ENCODE data around the gene ULK4. TPM values are rescaled to one million over a fixed set of nuclear protein-coding genes. Genes with fewer than 3 reads are reported as not detected.

ULK4 gene
- total RNA-seq, 1 experiment from 2014 or later: 8.7 TPM

- Histone ChIP-seq H2AFZ (no peak overlapping the region), H4K20me1 (ENCODE audit: insufficient read depth) (no peaks in the 10 kb centered on the region), H3K36me3 (ENCODE audit: low read depth) (no peaks in the 10 kb centered on the region), H3K4me2 (no peak overlapping the region), H3K79me2 (ENCODE audit: low read depth) (no peaks in the 10 kb centered on the region), H3K27me3 (ENCODE audit: insufficient read depth, low read depth) (no peaks in the 10 kb centered on the region), H3K4me3 (no peak overlapping the region), H3K9me2 (ENCODE audit: insufficient read depth) (no peaks in the 10 kb centered on the region), H3F3A (ENCODE audit: insufficient read depth, low read depth) (no peaks in the 10 kb centered on the region), H3K9me3 (ENCODE audit: insufficient read depth, low read depth) (no peaks in the 10 kb centered on the region), H3K4me1 (replicated peaks; ENCODE audit: insufficient read depth) (no peaks in the 10 kb centered on the region), H3K27ac (no peak overlapping the region)
- intact Hi-C loops (cut with micrococcal nuclease; ENCODE audit: unreplicated experiment): no loop called here
- BruUV-seq (replicated peaks): no TSS peak
- ChIA-PET POLR2A (ENCODE audit: unreplicated experiment) (no interaction called here), CTCF (no interaction called here)
- no peak for TF ChIP-seq CTCF (conservative IDR thresholded peaks at IDR 0.05)
- no peak for TF ChIP-seq EZH2 (IDR thresholded peaks at IDR 0.05; ENCODE audit: low read depth)
- DNase-seq: no peak
These were observed 436.4 kb downstream of the ULK4 start for GRCh38 chr3:41525303-41526064.

GRCh38 chr3:41523897-41524296, 438.0 kb downstream of the ULK4 start:
- Histone ChIP-seq H3K9me2 (ENCODE audit: insufficient read depth) (no peaks in the 10 kb centered on the region), H4K20me1 (ENCODE audit: insufficient read depth) (no peaks in the 10 kb centered on the region), H3K27ac (no peak overlapping the region), H3K27me3 (ENCODE audit: insufficient read depth, low read depth) (no peaks in the 10 kb centered on the region), H3K4me1 (replicated peaks; ENCODE audit: insufficient read depth) (no peaks in the 10 kb centered on the region), H3F3A (ENCODE audit: insufficient read depth, low read depth) (no peaks in the 10 kb centered on the region), H3K4me3 (no peak overlapping the region), H2AFZ (no peak overlapping the region), H3K9me3 (ENCODE audit: insufficient read depth, low read depth) (no peaks in the 10 kb centered on the region), H3K79me2 (ENCODE audit: low read depth) (no peaks in the 10 kb centered on the region), H3K36me3 (ENCODE audit: low read depth) (no peaks in the 10 kb centered on the region), H3K4me2 (no peak overlapping the region)
- no TSS peak for BruUV-seq (replicated peaks)
- intact Hi-C loops (cut with micrococcal nuclease; ENCODE audit: unreplicated experiment): no loop called here
- TF ChIP-seq EZH2 (IDR thresholded peaks at IDR 0.05; ENCODE audit: low read depth) (no peak), CTCF (conservative IDR thresholded peaks at IDR 0.05) (no peak)
- CTCF ChIA-PET: no interaction called here
- DNase-seq: no peak
- POLR2A ChIA-PET (ENCODE audit: unreplicated experiment): no interaction called here

- H2AFZ ChIP-seq: no peak overlapping the region
- no peaks in the 10 kb centered on the region for H3K36me3 ChIP-seq (ENCODE audit: low read depth)
- H3F3A ChIP-seq (ENCODE audit: insufficient read depth, low read depth): no peaks in the 10 kb centered on the region
- POLR2A ChIA-PET (ENCODE audit: unreplicated experiment): no interaction called here
- no peak overlapping the region for H3K4me3 ChIP-seq
- H3K9me2 ChIP-seq (ENCODE audit: insufficient read depth): no peaks in the 10 kb centered on the region
- H3K4me1 ChIP-seq (replicated peaks; ENCODE audit: insufficient read depth): no peaks in the 10 kb centered on the region
- no peak overlapping the region for H3K4me2 ChIP-seq
- TF ChIP-seq CTCF (conservative IDR thresholded peaks at IDR 0.05) (no peak), EZH2 (IDR thresholded peaks at IDR 0.05; ENCODE audit: low read depth) (no peak)
- no TSS peak for BruUV-seq (replicated peaks)
- no peak for DNase-seq
- H4K20me1 ChIP-seq (ENCODE audit: insufficient read depth): no peaks in the 10 kb centered on the region
- H3K27me3 ChIP-seq (ENCODE audit: insufficient read depth, low read depth): no peaks in the 10 kb centered on the region
- no peaks in the 10 kb centered on the region for H3K79me2 ChIP-seq (ENCODE audit: low read depth)
- H3K9me3 ChIP-seq (ENCODE audit: insufficient read depth, low read depth): no peaks in the 10 kb centered on the region
- CTCF ChIA-PET: no interaction called here
- intact Hi-C loops (cut with micrococcal nuclease; ENCODE audit: unreplicated experiment): no loop called here
- H3K27ac ChIP-seq: no peak overlapping the region
These were observed 439.3 kb downstream of the ULK4 start for GRCh38 chr3:41522612-41523011.
